ACC112 (cell line): ENCODE measurements around the gene PLEKHG5.

Experiments used
- H2AFZ ChIP-seq: fragments of 200-600 bp; sonication (generic); one replicate; pipeline ENCODE4 v1.6.0; 2017; ENCODE audit warnings: antibody characterized with exemption, low read length; ENCODE audit not compliant: unreplicated experiment
- H3K27ac ChIP-seq: fragments of 200-600 bp; sonication (generic); 2 replicates; pipeline ENCODE4 v1.5.1; 2014; ENCODE audit warnings: low read depth, mild to moderate bottlenecking, antibody characterized with exemption, low read length, moderate library complexity
- H3K27me3 ChIP-seq: fragments of 200-600 bp; sonication (generic); 2 replicates; pipeline ENCODE4 v1.6.1; 2014; ENCODE audit warnings: mild to moderate bottlenecking, antibody characterized with exemption, low read length, moderate library complexity, mixed read lengths; ENCODE audit not compliant: insufficient read depth
- H3K36me3 ChIP-seq: fragments of 200-600 bp; sonication (generic); 2 replicates; pipeline ENCODE4 v1.6.1; 2016; ENCODE audit warnings: mild to moderate bottlenecking, antibody characterized with exemption, low read length, moderate library complexity, mixed read lengths; ENCODE audit not compliant: insufficient read depth
- H3K4me1 ChIP-seq: fragments of 200-600 bp; sonication (generic); one replicate; pipeline ENCODE4 v1.6.1; 2016; ENCODE audit warnings: low read length, mixed read lengths; ENCODE audit not compliant: insufficient read depth, unreplicated experiment, control insufficient read depth
- H3K4me3 ChIP-seq: fragments of 200-600 bp; sonication (generic); 2 replicates; pipeline ENCODE4 v1.5.1; 2014; ENCODE audit warnings: mild to moderate bottlenecking, low read depth, low read length
- H3K79me2 ChIP-seq: fragments of 200-600 bp; sonication (generic); one replicate; pipeline ENCODE4 v1.6.0; 2016; ENCODE audit warnings: low read length; ENCODE audit not compliant: control insufficient read depth, unreplicated experiment, insufficient read depth

Gene PLEKHG5

DNA sequence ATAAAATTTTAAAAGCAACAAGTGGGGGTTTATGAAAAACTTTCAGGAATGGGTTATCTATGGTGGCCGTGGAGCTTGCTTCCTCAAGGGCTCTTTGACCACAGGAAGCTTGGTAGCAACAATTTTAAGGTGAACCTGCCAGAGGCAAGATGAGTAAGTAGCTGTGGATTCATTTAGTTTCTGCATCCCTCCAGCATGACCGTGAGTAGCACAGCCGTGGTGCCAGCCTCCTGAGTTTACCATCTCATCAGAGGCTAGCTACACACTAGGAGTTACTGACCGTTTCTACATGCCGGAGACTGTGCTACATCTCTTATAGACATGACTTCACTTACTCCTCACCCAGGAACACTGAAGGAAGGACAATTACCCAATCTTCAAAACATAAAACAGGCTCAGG is 30.1 kb upstream of the PLEKHG5 start:
- peaks cover 10% of the 10 kb centered on the region for H3K4me1 ChIP-seq
- H3K79me2 ChIP-seq, result no peaks in the 10 kb centered on the region
- H3K27me3 ChIP-seq, result no peaks in the 10 kb centered on the region
- no peak overlapping the region for H3K4me3 ChIP-seq
- H3K36me3 ChIP-seq, result peaks cover 7% of the 10 kb centered on the region
- H2AFZ ChIP-seq, result no peak overlapping the region
- no peak overlapping the region for H3K27ac ChIP-seq

DNA sequence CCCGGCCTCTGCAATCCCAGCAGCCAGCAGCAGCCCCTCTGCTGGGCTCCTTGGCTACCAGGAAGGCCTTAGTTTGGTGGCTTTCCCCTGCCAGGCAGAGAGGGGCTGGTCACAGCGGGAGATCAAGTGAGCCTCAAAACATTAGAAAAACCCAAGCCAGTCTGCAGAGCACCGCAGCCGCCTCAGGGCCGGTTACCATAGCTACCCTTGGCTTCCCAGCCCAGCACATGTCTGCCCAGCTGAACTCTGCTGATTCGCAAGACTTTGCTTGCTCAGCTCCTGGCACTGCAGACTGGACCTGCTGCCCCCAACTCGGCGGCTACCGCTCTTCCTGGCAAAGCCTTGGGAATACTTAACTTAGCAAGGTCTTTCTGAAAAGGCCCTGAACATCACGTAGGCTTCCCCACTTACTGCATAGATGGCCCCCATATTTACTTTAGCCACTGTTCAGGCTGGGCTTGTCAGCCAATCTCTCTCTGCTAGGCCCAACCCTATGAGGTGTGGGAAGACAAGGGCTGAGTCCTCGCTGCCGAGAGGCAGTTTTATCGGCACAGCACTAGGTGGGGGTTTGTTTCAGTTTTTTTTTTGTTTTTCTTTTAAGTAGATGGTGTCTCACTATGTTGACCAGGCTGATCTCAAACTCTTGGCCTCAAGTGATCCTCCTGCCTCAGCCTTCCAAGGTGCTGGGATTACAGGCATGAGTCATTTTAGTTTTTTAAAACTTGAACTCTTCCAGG is 28.6 kb upstream of the PLEKHG5 start:
- no peak overlapping the region for H3K27ac ChIP-seq
- no peak overlapping the region for H2AFZ ChIP-seq
- peaks cover 17% of the 10 kb centered on the region for H3K4me1 ChIP-seq

DNA sequence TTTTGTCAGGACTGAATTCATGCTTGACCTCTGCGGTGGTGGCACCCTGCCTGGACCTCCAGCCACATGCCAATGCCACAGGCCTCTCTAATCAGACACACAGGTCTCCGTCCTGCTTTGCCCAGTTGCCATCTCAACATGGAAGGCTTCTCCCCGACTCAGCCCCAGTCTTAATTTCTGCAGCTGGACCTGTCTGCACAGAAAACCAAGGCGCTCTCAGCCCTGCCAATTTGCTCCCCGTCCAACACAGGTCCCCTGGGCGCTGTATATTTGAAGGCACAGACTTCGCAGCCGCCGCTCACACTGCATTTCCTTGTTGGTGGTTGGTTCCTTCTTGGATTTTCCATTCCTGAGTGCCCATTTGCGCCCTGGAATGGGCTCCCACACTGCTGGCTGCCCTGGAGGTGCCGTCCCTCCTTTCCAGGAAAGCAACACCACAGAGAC is 28.0 kb upstream of the PLEKHG5 start:
- Histone ChIP-seq H3K27me3 (no peaks in the 10 kb centered on the region), H3K4me1 (peaks cover 17% of the 10 kb centered on the region), H3K36me3 (no peaks in the 10 kb centered on the region), H2AFZ (no peak overlapping the region), H3K27ac (no peak overlapping the region), H3K4me3 (no peak overlapping the region), H3K79me2 (no peaks in the 10 kb centered on the region)

More for the DNA sequence above, 28.6 kb upstream of the PLEKHG5 start:
- no peaks in the 10 kb centered on the region for H3K27me3 ChIP-seq
- H3K4me3 ChIP-seq, result no peak overlapping the region
- no peaks in the 10 kb centered on the region for H3K79me2 ChIP-seq
- no peaks in the 10 kb centered on the region for H3K36me3 ChIP-seq

DNA sequence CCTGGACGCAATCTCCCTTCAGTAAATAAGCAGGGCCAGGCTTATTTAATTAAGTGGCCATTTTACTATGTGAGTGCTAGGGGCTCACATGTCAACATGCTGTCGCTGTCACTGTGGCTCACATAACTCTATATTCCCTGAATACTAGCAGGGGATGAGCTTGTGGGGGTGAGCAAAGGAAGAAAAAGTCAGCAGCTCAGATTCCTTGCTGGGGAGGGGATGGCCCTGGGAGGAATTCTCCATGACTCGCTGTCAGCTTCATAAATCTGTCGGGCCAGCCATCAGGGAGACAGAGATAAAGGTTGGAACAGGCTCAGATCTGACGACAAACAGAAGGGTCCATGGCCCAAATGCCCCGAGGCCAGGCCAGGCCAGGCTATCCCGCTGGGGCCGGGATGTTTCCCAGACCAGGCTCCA is 26.0 kb upstream of the PLEKHG5 start:
- Histone ChIP-seq H3K27ac (no peak overlapping the region), H3K27me3 (no peaks in the 10 kb centered on the region), H3K4me1 (peaks cover 17% of the 10 kb centered on the region), H2AFZ (no peak overlapping the region), H3K4me3 (no peak overlapping the region), H3K36me3 (no peaks in the 10 kb centered on the region), H3K79me2 (no peaks in the 10 kb centered on the region)

DNA sequence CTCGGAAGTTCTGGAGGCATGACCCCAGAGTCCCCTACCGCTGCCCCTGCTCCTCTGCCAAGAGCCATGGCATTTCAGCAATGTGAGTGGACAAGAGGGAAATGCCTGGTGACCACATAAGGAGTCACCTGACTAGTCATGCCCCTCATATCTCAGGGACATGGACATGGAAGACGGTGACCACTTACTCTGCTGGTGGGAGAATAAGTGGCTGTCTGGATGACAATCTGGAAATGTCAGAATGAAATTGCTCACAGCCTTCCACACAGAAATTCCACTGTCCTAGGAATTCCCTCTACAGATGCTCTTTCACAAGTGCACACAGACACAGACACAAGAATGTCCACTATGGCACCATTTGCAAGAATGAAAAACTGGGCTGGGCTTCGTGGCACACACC is 24.3 kb upstream of the PLEKHG5 start:
- Histone ChIP-seq H2AFZ (no peak overlapping the region), H3K27me3 (no peaks in the 10 kb centered on the region), H3K4me1 (peaks cover 17% of the 10 kb centered on the region), H3K79me2 (no peaks in the 10 kb centered on the region), H3K4me3 (no peak overlapping the region), H3K27ac (no peak overlapping the region), H3K36me3 (no peaks in the 10 kb centered on the region)

DNA sequence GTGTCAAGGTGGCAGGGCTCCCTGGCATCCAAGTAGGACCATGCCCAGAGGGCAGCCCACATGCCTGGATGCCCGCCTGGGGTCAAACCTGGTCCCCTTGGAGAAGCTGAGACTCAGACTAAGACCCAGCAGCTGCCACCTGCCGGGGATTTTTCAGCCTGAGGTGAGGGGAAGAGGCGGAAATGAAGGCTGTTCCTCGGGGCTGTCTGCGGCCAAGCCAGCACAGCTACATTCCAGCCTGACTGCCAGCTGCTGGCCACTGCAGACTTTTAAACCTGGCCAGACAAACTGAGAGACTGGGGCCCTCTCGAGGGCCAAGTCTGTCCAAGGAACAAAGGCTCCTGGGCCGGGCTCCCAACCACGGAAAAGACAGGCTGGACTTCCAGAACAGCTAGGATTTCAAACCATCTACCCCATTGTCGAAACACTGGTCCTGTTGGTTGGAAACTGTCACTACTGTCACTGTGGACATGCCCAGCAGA is 21.9 kb upstream of the PLEKHG5 start:
- Histone ChIP-seq H3K4me1 (peaks cover 8% of the 10 kb centered on the region), H3K27me3 (no peaks in the 10 kb centered on the region), H3K36me3 (no peaks in the 10 kb centered on the region)

DNA sequence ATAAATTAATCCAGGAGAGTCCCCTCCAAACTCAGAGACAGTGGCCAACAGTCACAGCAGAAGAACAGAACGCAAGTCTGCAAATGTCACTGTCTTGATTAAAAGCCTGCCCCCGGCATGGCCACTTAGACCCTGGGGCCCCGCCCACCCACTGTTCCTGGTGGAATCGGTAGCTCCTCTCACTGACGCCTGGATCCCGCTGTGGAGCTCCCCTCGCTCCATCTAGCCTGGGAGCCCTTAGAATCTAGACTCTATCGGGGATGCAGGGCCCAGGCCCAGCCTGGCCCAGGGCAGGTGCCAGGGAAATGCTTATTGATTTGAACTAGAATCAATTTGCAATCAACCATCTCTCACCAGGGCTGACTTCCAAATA is 21.4 kb upstream of the PLEKHG5 start:
- H3K27ac ChIP-seq, result no peak overlapping the region
- H3K4me1 ChIP-seq, result peaks cover 8% of the 10 kb centered on the region
- H3K27me3 ChIP-seq, result no peaks in the 10 kb centered on the region
- no peaks in the 10 kb centered on the region for H3K79me2 ChIP-seq
- no peaks in the 10 kb centered on the region for H3K36me3 ChIP-seq
- H3K4me3 ChIP-seq, result no peak overlapping the region
- no peak overlapping the region for H2AFZ ChIP-seq

More for the DNA sequence above, 21.9 kb upstream of the PLEKHG5 start:
- Histone ChIP-seq H3K4me3 (no peak overlapping the region), H2AFZ (no peak overlapping the region), H3K27ac (no peak overlapping the region), H3K79me2 (no peaks in the 10 kb centered on the region)

DNA sequence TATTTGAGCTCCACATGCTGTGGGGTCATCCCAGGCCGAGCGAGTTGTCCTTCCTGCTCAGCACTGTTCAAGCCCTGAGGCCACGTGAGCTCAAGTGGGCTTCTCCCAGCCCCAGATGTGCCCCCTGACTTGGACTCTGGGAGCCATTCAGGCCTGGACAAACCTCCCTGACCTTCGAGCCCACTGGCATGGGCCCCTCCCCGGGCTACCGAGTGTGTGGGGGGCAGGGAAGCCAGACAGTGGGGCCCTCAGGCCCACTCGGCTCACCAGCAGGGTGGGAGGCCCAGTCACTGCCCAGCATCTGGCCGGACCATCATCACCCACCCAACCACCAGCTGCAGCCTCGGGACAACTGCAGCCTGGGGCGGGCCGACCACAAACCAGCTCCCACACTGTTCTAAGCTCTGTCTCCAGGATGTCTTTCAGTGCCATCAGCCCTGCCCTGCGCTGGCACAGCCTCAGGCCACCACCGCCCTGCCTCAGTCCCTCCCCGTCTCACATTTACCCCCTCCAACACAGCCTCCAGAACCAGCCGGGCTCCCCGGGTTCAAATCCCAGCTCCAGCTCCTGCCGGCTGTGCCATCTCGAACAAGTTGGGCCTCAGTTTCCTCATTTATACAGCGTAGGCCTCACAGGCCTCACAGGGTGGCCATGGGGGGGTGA is 20.9 kb upstream of the PLEKHG5 start:
- Histone ChIP-seq H3K36me3 (no peaks in the 10 kb centered on the region), H2AFZ (no peak overlapping the region), H3K4me1 (peaks cover 8% of the 10 kb centered on the region), H3K27ac (no peak overlapping the region), H3K4me3 (no peak overlapping the region), H3K27me3 (no peaks in the 10 kb centered on the region), H3K79me2 (no peaks in the 10 kb centered on the region)

DNA sequence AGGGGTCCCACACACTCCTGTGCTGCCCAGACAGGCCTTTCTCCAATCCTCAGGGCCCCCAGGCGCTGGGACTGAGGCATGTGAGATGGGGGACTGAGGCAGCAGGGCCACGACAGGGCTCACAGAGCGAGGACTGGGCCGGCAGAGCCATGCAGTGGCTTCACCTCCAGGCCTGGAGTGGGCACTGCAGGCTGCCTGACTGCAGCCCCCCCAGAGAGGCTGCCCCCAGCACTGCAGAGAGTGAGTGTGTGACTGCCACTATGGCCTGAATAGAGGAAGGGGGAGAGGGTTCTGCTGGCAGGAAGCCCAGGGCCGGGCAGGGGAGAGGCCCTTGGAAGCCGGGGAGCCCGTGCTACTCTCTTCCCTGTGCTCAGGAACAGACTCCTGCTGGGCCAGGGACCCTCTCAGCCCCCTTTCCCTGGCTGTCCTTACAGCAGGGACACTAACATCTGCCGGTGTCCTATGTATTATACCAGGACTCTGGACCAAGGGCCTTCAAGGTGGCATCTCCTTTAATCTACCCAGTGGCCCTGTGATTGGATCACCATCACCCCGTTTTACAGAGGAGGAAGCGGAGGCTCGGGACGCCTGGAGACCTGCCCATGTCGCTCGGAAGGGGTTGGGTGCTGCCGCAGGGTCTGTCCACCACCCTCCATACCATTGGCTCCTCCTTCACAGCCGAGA is 20.2 kb upstream of the PLEKHG5 start:
- no peaks in the 10 kb centered on the region for H3K36me3 ChIP-seq
- H3K79me2 ChIP-seq, result no peaks in the 10 kb centered on the region
- H2AFZ ChIP-seq, result no peak overlapping the region
- no peak overlapping the region for H3K4me3 ChIP-seq
- H3K4me1 ChIP-seq, result peaks cover 8% of the 10 kb centered on the region
- H3K27me3 ChIP-seq, result no peaks in the 10 kb centered on the region
- no peak overlapping the region for H3K27ac ChIP-seq

DNA sequence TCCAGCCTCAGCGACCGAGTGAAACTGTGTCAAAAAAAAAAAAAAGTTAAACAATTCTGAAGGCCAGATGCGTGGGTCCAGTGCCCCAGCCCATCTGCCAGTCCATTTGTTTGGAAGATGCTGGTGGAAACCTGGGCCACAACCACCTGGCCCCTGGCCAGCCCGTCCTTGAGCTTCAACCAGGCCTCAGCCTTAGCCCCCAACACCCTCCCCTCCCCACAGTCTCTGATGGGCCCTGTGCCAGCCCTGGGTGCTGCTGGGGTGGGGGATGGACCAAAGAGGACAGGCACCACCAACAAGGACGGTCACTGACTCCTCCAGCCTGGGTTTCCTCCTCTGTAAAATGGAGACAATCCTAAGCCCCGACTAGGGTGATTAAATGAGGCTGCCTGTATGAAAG is 19.6 kb upstream of the PLEKHG5 start:
- no peak overlapping the region for H2AFZ ChIP-seq
- no peaks in the 10 kb centered on the region for H3K36me3 ChIP-seq
- H3K27me3 ChIP-seq, result no peaks in the 10 kb centered on the region
- no peaks in the 10 kb centered on the region for H3K79me2 ChIP-seq
- H3K4me3 ChIP-seq, result no peak overlapping the region
- H3K27ac ChIP-seq, result no peak overlapping the region
- peaks cover 6% of the 10 kb centered on the region for H3K4me1 ChIP-seq
